RWPE2 (cell line): Measurements from ENCODE around the gene FOXJ3.

Experiments
- ATAC-seq: fragments of 200-7000 bp; cut with Tn5 transposase; 3 replicates; pipeline ENCODE4 v1.9.1; 2021; ENCODE audit warnings: low read depth
- DNase-seq: peaks from one replicate; pipeline ENCODE4 v3.0.0-alpha.2; 2020; ENCODE audit warnings: low spot score
- H3K27ac ChIP-seq: fragments of 450-650 bp; 2 replicates; pipeline ENCODE4 v1.5.1; 2017; ENCODE audit warnings: mild to moderate bottlenecking; ENCODE audit not compliant: poor library complexity, severe bottlenecking
- H3K27me3 ChIP-seq: fragments of 250-450 bp; sonication (Bioruptor Pico); 2 replicates; pipeline ENCODE4 v1.5.1; 2021; ENCODE audit warnings: mild to moderate bottlenecking, moderate library complexity; ENCODE audit not compliant: insufficient read depth, poor library complexity, severe bottlenecking
- H3K36me3 ChIP-seq: fragments of 250-450 bp; sonication (Bioruptor Pico); 2 replicates; pipeline ENCODE4 v1.5.1; 2020; ENCODE audit warnings: low read depth, mild to moderate bottlenecking, moderate library complexity
- H3K4me1 ChIP-seq: fragments of 250-450 bp; sonication (Bioruptor Pico); 2 replicates; pipeline ENCODE4 v1.5.1; 2021; ENCODE audit warnings: mild to moderate bottlenecking, moderate library complexity; ENCODE audit not compliant: insufficient read depth, poor library complexity, severe bottlenecking
- H3K4me3 ChIP-seq: fragments of 250-450 bp; sonication (Bioruptor Pico); 2 replicates; pipeline ENCODE4 v1.5.1; 2021; ENCODE audit warnings: mild to moderate bottlenecking, moderate library complexity; ENCODE audit not compliant: severe bottlenecking
- H3K9me3 ChIP-seq: fragments of 250-450 bp; sonication (Bioruptor Pico); 2 replicates; pipeline ENCODE4 v1.5.1; 2021; ENCODE audit warnings: mild to moderate bottlenecking, moderate library complexity; ENCODE audit not compliant: severe bottlenecking
- TF ChIP-seq, protein P1 (sequence below): fragments of 450-650 bp; IDR thresholded peaks from one replicate; pipeline ENCODE4 v1.5.1; 2017; ENCODE audit warnings: mild to moderate bottlenecking, moderate library complexity; ENCODE audit not compliant: poor library complexity, severe bottlenecking

The FOXJ3 gene

DNA sequence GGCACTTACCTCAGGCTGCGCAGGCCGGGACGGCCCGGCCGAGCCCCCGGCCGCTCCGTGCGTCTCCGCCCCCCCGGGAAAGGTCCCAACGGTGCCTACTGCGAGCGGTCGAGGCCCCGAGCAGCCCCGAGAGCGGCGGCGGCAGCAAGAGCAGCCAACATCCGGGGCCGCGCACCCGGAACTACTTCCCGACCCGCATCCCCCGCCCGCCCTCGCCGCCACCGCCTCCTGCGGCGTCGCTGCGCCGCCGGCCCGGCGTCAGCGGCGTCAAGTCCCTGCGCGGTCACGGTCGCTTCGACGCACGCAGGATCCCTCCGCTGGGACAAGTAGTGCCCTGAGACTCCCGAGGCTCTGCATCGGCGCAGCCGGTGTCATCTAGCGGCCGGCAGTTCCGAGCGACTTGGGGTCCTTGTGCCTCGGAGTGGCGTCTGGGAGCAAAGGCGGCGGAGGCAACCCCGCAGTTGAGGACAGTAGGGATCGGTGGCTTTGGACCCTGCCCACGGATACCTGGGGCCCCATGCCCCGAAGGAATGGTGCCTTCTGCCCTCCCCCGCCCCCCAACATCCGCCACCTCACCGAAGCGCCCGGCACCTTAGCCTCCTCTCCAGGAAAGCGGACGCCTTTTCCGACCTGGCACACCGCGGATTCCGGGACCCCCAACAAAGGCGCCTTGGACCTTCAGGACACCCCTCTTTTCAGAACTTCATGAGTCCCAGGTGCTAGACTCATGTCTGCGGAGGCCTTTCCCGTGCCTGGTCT, at the start of gene FOXJ3:
TSS of gene FOXJ3 (minus strand) at position 186 of the 759 bp plus-strand sequence. CDS start 24,142 bp downstream, outside the sequence.
- Histone ChIP-seq H3K36me3 (no peaks in the 10 kb centered on the region), H3K4me3 (peak within 1 kb of the TSS; percentile 85), H3K27ac (peak within 1 kb of the TSS; percentile 86), H3K27me3 (no peaks in the 10 kb centered on the region), H3K4me1 (peaks cover 27% of the 10 kb centered on the region), H3K9me3 (no peaks in the 10 kb centered on the region)
- TF ChIP-seq, protein P1, sequence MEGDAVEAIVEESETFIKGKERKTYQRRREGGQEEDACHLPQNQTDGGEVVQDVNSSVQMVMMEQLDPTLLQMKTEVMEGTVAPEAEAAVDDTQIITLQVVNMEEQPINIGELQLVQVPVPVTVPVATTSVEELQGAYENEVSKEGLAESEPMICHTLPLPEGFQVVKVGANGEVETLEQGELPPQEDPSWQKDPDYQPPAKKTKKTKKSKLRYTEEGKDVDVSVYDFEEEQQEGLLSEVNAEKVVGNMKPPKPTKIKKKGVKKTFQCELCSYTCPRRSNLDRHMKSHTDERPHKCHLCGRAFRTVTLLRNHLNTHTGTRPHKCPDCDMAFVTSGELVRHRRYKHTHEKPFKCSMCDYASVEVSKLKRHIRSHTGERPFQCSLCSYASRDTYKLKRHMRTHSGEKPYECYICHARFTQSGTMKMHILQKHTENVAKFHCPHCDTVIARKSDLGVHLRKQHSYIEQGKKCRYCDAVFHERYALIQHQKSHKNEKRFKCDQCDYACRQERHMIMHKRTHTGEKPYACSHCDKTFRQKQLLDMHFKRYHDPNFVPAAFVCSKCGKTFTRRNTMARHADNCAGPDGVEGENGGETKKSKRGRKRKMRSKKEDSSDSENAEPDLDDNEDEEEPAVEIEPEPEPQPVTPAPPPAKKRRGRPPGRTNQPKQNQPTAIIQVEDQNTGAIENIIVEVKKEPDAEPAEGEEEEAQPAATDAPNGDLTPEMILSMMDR, result no peak
- ATAC-seq (peak; percentile 72), DNase-seq (peak; percentile 89)

DNA sequence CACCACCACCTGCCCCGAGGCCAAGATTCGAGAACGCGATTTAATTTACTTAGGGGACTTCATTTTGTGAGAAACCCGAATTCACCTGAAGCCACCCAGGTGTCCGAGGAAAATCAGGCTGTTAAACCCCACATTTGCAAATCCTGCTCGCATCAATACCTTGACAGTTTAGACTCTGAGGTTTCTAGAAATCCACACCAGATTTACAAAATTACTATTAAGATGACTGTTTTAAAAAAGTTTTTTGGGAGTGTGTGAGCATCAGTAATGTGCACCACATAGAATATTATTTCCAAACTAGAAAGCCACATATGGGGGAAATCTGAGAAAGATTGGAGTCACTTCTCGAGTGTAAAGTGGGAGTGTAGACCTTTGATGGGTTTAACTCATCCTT, 46.2 kb upstream of the FOXJ3 start:
- H3K27me3 ChIP-seq, result peaks cover 24% of the 10 kb centered on the region
- DNase-seq, result no peak
- peak overlapping the region; percentile 49 for H3K4me3 ChIP-seq
- no peak overlapping the region for H3K27ac ChIP-seq
- no peak for ATAC-seq
- H3K36me3 ChIP-seq, result no peaks in the 10 kb centered on the region
- no peaks in the 10 kb centered on the region for H3K4me1 ChIP-seq
- TF ChIP-seq, protein P1, result no peak
- no peaks in the 10 kb centered on the region for H3K9me3 ChIP-seq

DNA sequence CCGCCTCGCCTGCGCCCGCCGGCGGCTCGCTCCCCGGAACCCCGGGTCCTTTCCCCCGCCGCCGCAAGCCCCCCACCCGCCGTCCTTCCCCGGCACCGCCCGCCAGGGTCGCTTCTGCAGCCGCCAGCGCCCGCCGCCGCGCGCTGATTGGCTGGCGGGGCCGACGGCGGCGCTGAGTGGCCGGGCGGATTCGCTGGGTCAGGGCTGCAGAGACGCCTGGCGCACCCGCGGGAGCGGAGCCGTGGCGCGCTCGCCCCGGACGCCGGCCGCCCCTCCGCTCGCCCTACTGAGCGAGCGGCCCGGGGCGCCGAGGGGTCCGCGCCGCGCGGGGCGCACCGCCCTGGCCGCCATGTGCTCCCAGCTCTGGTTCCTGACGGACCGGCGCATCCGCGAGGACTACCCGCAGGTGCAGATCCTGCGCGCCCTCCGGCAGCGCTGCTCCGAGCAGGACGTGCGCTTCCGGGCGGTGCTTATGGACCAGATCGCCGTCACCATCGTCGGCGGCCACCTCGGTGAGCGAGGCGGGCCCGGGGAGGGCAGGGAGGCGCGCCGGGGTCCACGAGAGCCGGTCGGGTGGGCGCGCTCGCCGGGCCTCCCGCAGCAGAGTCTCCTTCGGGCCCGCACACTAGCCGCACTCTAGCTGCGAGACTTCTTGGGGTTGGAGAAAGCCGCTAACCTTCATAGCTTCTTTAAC, 45.7 kb upstream of the FOXJ3 start, which contains the start of gene RIMKLA:
TSS of gene RIMKLA (plus strand) at position 207 of the 694 bp plus-strand sequence. CDS start at position 350, 143 bp downstream.
- no peaks in the 10 kb centered on the region for H3K4me1 ChIP-seq
- no peaks in the 10 kb centered on the region for H3K36me3 ChIP-seq
- H3K27me3 ChIP-seq, result peaks cover 24% of the 10 kb centered on the region
- no peaks in the 10 kb centered on the region for H3K9me3 ChIP-seq
- ATAC-seq, result peak; percentile 84
- TF ChIP-seq, protein P1, result no peak
- no peak for DNase-seq
- peak within 1 kb of the TSS; percentile 49 for H3K4me3 ChIP-seq
- H3K27ac ChIP-seq, result no peak within 1 kb of the TSS

DNA sequence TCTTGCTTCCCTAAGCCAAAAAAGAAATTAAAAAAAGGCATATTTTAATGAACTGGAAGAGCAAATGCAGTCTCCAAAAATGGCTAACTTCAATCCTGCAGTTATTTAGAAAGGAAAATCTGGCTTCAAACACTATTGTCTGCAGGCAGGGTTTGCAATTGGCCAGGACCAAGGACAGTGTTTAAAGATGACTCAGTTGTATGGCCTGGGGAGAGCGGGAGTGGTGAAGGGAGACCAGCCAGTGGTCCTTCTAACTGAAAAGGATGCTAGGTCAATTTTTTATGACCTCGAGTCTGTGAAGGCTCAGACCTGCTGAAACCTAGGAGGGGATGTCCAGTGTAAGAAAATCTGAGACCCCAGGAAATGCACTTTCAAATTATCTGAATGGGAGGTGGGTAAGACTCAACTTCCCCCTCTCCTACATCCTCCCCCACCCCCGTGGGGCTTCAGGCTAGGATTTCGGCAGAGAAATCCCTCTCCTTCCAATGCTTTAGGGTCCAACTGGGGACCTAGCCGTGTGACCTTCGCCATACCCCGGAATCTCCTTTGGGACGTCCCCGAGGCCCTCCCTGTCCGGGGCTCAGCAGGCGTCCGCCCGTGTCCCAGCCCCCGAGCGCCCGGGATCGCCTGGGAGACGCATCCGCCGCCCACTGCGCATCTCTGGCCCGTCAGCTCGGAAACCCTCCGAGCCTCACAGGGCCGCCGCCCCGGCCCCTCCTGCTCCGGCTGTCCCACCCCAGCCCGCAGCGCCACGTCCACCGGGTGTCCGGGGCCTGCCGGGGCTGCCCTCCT, 45.0 kb upstream of the FOXJ3 start:
- peak; percentile 58 for ATAC-seq
- Histone ChIP-seq H3K9me3 (no peaks in the 10 kb centered on the region), H3K36me3 (no peaks in the 10 kb centered on the region), H3K4me3 (peak overlapping the region; percentile 49), H3K27ac (no peak overlapping the region), H3K4me1 (no peaks in the 10 kb centered on the region), H3K27me3 (peaks cover 24% of the 10 kb centered on the region)
- DNase-seq, result no peak
- TF ChIP-seq, protein P1, result no peak
